ENCODE measurements around the gene MXI1.

Gene MXI1

GRCh38 chr10:110277591-110277990 is 70.2 kb downstream of the MXI1 start:
- TF ChIP-seq POLR2AphosphoS5 (IDR thresholded peaks at IDR 0.05; ENCODE audit: low read depth) (no peak), GABPA (IDR thresholded peaks at IDR 0.05; ENCODE audit: low read depth) (no peak), CTCF (IDR thresholded peaks at IDR 0.05; ENCODE audit: insufficient read depth, low read length) (no peak), SPI1 (IDR thresholded peaks at IDR 0.05; ENCODE audit: borderline replicate concordance, low read depth) (no peak)
- TF ChIP-seq, protein P1, sequence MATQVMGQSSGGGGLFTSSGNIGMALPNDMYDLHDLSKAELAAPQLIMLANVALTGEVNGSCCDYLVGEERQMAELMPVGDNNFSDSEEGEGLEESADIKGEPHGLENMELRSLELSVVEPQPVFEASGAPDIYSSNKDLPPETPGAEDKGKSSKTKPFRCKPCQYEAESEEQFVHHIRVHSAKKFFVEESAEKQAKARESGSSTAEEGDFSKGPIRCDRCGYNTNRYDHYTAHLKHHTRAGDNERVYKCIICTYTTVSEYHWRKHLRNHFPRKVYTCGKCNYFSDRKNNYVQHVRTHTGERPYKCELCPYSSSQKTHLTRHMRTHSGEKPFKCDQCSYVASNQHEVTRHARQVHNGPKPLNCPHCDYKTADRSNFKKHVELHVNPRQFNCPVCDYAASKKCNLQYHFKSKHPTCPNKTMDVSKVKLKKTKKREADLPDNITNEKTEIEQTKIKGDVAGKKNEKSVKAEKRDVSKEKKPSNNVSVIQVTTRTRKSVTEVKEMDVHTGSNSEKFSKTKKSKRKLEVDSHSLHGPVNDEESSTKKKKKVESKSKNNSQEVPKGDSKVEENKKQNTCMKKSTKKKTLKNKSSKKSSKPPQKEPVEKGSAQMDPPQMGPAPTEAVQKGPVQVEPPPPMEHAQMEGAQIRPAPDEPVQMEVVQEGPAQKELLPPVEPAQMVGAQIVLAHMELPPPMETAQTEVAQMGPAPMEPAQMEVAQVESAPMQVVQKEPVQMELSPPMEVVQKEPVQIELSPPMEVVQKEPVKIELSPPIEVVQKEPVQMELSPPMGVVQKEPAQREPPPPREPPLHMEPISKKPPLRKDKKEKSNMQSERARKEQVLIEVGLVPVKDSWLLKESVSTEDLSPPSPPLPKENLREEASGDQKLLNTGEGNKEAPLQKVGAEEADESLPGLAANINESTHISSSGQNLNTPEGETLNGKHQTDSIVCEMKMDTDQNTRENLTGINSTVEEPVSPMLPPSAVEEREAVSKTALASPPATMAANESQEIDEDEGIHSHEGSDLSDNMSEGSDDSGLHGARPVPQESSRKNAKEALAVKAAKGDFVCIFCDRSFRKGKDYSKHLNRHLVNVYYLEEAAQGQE (IDR thresholded peaks at IDR 0.05; ENCODE audit: insufficient replicate concordance, low read depth) = no peak
- no peak overlapping the region for H3K27ac ChIP-seq (replicated peaks)
- H3K4me3 ChIP-seq (replicated peaks; ENCODE audit: insufficient read depth, low read length) = no peak overlapping the region
- no peak for DNase-seq (ENCODE audit: low read depth in 1 of 2, low spot score in 1 of 2)
- H3K27me3 ChIP-seq (ENCODE audit: insufficient read depth, poor library complexity, severe bottlenecking) = no peaks in the 10 kb centered on the region

- no peak for DNase-seq (ENCODE audit: low read depth in 1 of 2, low spot score in 1 of 2)
- H3K27ac ChIP-seq (replicated peaks) = no peak overlapping the region; the same call in none of the 2 replicates
- TF ChIP-seq SPI1 (IDR thresholded peaks at IDR 0.05; ENCODE audit: borderline replicate concordance, low read depth) = no peak
- TF ChIP-seq CTCF (IDR thresholded peaks at IDR 0.05; ENCODE audit: insufficient read depth, low read length) = no peak
- no peak for TF ChIP-seq POLR2AphosphoS5 (IDR thresholded peaks at IDR 0.05; ENCODE audit: low read depth)
- no peak for TF ChIP-seq GABPA (IDR thresholded peaks at IDR 0.05; ENCODE audit: low read depth)
- TF ChIP-seq, protein P1 (IDR thresholded peaks at IDR 0.05; ENCODE audit: insufficient replicate concordance, low read depth) = no peak
- H3K4me3 ChIP-seq (replicated peaks; ENCODE audit: insufficient read depth, low read length) = no peak overlapping the region
- H3K27me3 ChIP-seq (ENCODE audit: insufficient read depth, poor library complexity, severe bottlenecking) = no peaks in the 10 kb centered on the region
Measured at GRCh38 chr10:110278562-110279406, 71.4 kb downstream of the MXI1 start.

DNA sequence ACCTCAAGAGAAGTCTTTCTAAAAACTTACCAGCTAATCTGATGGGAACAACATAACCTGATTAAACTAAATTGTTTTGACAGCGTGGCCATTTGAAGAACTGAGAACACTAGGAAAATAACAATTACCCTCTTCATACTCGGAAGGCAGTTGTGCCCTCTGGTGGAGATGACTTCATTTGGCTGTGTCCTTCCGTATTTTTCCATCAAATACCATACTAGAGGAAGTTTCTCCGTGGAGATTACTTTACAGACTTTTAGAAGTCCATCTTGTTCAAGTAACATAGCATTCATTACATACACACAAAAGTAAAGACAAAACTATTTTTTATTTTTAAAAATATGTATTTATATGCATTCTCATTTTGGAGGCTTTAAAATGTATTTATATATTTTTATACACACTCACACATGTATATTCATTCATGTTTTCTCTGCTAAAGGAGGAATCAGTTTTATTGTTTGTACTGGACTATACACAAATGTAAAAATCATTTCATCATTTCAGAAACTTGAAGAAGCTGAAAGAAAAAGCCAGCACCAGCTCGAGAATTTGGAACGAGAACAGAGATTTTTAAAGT is 72.1 kb downstream of the MXI1 start:
- TF ChIP-seq CTCF (IDR thresholded peaks at IDR 0.05; ENCODE audit: insufficient read depth, low read length) (peak; percentile 63), POLR2AphosphoS5 (IDR thresholded peaks at IDR 0.05; ENCODE audit: low read depth) (no peak), GABPA (IDR thresholded peaks at IDR 0.05; ENCODE audit: low read depth) (no peak), SPI1 (IDR thresholded peaks at IDR 0.05; ENCODE audit: borderline replicate concordance, low read depth) (no peak; the same call in 1 of the 2 replicates)
- no peak overlapping the region; the same call in 1 of the 2 replicates for H3K27ac ChIP-seq (replicated peaks)
- peak in 1 of 2 experiments; percentile 69 for DNase-seq (ENCODE audit: low read depth in 1 of 2, low spot score in 1 of 2)
- no peaks in the 10 kb centered on the region for H3K27me3 ChIP-seq (ENCODE audit: insufficient read depth, poor library complexity, severe bottlenecking)
- no peak overlapping the region for H3K4me3 ChIP-seq (replicated peaks; ENCODE audit: insufficient read depth, low read length)
